ENCODE data around the gene NCOA5.

GRCh38 chr20:46114449-46114848 lies 24.7 kb upstream of the NCOA5 start:
- TF ChIP-seq CTCF (conservative IDR thresholded peaks at IDR 0.05; ENCODE audit: low read depth in 2 of 2) = no peak
- no peak for TF ChIP-seq EZH2 (IDR thresholded peaks at IDR 0.05; ENCODE audit: low read depth, unreplicated experiment)
- TF ChIP-seq EZH2phosphoT487 (IDR thresholded peaks at IDR 0.05; ENCODE audit: unreplicated experiment) = no peak
- no peak for TF ChIP-seq REST (IDR thresholded peaks at IDR 0.05; ENCODE audit: unreplicated experiment)
- TF ChIP-seq CREB1 (CRISPR knock-in tag; IDR thresholded peaks at IDR 0.05; ENCODE audit: low read depth) = no peak
- TF ChIP-seq ZNF331 (CRISPR knock-in tag; IDR thresholded peaks at IDR 0.05; ENCODE audit: low read depth) = no peak
- no peak for TF ChIP-seq JUNB (IDR thresholded peaks at IDR 0.05; ENCODE audit: unreplicated experiment)
- TF ChIP-seq POLR2AphosphoS5 (IDR thresholded peaks at IDR 0.05; ENCODE audit: low read depth) = no peak
- no peak for TF ChIP-seq ETS1 (IDR thresholded peaks at IDR 0.05)
- TF ChIP-seq ZNF462 (CRISPR knock-in tag; IDR thresholded peaks at IDR 0.05) = no peak
- TF ChIP-seq NANOG (IDR thresholded peaks at IDR 0.05; ENCODE audit: borderline replicate concordance) = no peak
- TF ChIP-seq ZNF114 (CRISPR knock-in tag; IDR thresholded peaks at IDR 0.05) = no peak
- TF ChIP-seq STAT1 (IDR thresholded peaks at IDR 0.05; ENCODE audit: unreplicated experiment) = no peak
